Subcutaneous abdominal adipose tissue (tissue), 5 donors: ENCODE results near the gene MAPK11.

ENCODE experiments used
- H3K27ac ChIP-seq: one replicate; pipeline ENCODE4 v1.7.0; 2013; ENCODE audit warnings: low read depth, mild to moderate bottlenecking, inconsistent platforms, low read length, moderate library complexity
- H3K27me3 ChIP-seq, 5 donors: one replicate each; pipeline ENCODE4 v1.7.0; 2013; ENCODE audit warnings: low read length in 5 of 5, inconsistent platforms in 1 of 5; ENCODE audit not compliant: control insufficient read depth in 5 of 5, insufficient read depth in 4 of 5
- H3K36me3 ChIP-seq, 5 donors: one replicate each; pipeline ENCODE4 v1.7.0; 2013; ENCODE audit warnings: low read length in 5 of 5; ENCODE audit not compliant: control insufficient read depth in 5 of 5, insufficient read depth in 5 of 5
- H3K4me1 ChIP-seq, 5 donors: one replicate each; pipeline ENCODE4 v1.7.0; 2013; ENCODE audit warnings: low read length in 5 of 5, mild to moderate bottlenecking in 3 of 5, moderate library complexity in 1 of 5; ENCODE audit not compliant: control insufficient read depth in 5 of 5, insufficient read depth in 5 of 5
- H3K4me3 ChIP-seq, 5 donors: one replicate each; pipeline ENCODE4 v1.7.0; 2013; ENCODE audit warnings: low read length in 5 of 5, low read depth in 1 of 5
- H3K9ac ChIP-seq, 5 donors: one replicate each; pipeline ENCODE4 v1.7.0; 2013; ENCODE audit warnings: low read length in 5 of 5, mild to moderate bottlenecking in 4 of 5, moderate library complexity in 3 of 5
- H3K9me3 ChIP-seq, 5 donors: one replicate each; pipeline ENCODE4 v1.7.0; 2013; ENCODE audit warnings: low read length in 5 of 5; ENCODE audit not compliant: control insufficient read depth in 5 of 5
- donor health status: healthy.
- donor health status: healthy.
- donor health status: healthy.
- donor health status: healthy.
- donor health status: healthy.

The MAPK11 gene

GRCh38 chr22:50229370-50229769 lies 40.8 kb downstream of the MAPK11 start:
- Histone ChIP-seq H3K9ac (no peak overlapping the region), H3K27me3 (no peaks in the 10 kb centered on the region), H3K27ac (no peak overlapping the region), H3K9me3 (no peaks in the 10 kb centered on the region), H3K4me1 (no peaks in the 10 kb centered on the region), H3K4me3 (no peak overlapping the region), H3K36me3 (peaks cover 0 to 74% (median 58%) of the 10 kb centered on the region in 5 donors)

GRCh38 chr22:50228366-50228765 lies 41.8 kb downstream of the MAPK11 start:
- Histone ChIP-seq H3K9ac (no peak overlapping the region), H3K9me3 (no peaks in the 10 kb centered on the region), H3K36me3 (peaks cover 0 to 77% (median 66%) of the 10 kb centered on the region in 5 donors), H3K4me1 (no peaks in the 10 kb centered on the region), H3K4me3 (no peak overlapping the region), H3K27ac (no peak overlapping the region), H3K27me3 (no peaks in the 10 kb centered on the region)

DNA sequence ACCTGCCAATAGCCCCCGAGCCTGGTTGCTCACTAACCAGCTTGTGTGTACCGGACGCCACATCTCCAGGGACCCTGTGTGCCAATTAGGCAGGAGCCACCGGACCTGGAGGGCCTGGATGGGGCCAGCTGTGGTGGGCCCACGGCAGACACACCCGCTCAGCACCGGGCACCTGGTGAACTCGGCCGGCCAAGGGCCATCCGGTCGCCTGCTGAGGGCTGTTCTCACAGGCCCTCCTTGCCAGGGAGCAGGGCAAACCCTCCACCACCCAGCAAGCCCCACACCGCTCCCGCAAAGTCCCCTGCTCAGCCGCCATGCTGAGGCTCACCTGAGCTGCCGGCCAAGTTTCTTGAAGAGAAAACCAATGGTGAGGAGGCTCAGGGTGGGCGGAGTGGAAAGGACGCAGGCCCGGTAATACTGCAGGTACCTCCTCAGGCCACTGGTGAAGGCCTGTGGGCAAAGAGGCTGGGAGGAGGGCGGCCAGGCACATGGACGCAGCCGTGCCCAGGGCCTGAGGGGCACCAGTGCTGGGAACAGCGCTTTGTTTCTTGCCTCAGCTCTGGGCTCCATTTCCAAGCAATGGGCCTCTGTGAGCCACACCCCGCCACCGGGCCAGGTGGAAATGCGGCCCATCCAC lies 42.5 kb downstream of the MAPK11 start:
- Histone ChIP-seq H3K27ac (no peak overlapping the region), H3K27me3 (no peaks in the 10 kb centered on the region), H3K9ac (no peak overlapping the region), H3K4me3 (no peak overlapping the region), H3K36me3 (peaks cover 0 to 77% (median 66%) of the 10 kb centered on the region in 5 donors), H3K9me3 (no peaks in the 10 kb centered on the region), H3K4me1 (no peaks in the 10 kb centered on the region)

DNA sequence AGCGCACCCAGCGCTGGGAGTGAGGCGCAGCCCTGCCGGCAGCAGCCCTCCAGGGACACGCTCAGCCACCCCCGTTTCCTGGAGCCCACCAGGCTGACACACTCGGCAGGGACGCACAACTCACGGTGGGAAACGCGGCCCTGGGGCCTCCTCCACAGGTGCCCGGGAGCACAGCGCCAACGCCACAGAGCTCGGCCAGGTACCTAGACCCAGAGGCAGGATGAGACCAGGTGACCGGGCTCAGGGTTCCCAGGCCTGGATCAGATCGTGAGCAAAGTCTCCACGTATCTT lies 43.4 kb downstream of the MAPK11 start:
- Histone ChIP-seq H3K4me1 (no peaks in the 10 kb centered on the region), H3K4me3 (no peak overlapping the region), H3K9me3 (no peaks in the 10 kb centered on the region), H3K27me3 (no peaks in the 10 kb centered on the region), H3K27ac (no peak overlapping the region), H3K9ac (no peak overlapping the region), H3K36me3 (peaks cover 0 to 77% (median 67%) of the 10 kb centered on the region in 5 donors)

DNA sequence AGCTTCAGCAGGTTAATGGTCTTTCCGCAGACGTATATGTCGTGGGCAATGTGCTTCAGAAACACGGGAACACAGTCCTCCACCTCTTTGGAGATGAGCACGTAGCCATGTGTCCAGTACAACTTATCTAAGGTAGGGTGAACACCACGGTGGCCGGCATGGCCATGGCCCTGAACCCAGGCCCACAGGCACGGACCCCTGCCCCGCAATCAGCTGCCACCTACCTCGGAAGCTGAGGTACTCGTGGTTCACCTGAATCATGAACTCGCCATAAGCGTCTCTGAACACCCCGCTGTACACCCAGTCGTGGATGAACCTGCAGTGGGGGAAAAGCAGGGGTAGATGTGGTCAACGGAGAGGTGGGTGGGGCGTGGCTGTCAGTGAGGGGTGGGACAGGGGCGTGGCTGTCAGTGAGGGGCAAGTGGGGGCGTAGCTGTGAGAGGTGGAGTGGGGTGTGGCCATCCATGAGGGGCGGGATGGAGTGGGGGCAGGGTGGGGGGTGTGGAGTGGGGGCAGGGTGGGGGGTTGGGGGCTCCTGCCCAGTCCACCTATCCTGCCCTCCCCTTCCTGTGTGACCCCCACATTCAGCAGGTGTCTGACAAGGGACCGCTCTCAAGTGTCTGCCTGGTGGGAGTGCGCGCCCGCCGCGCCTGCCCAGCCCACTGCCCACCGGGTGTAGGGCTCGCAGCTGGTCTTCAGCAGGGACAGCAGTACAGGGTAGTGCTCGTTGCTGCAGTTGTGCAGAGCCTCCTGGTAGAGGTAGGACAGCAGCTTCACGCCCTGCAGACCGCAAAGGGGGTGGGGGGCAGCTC lies 43.9 kb downstream of the MAPK11 start:
- no peak overlapping the region for H3K27ac ChIP-seq
- H3K9me3 ChIP-seq = no peaks in the 10 kb centered on the region
- H3K9ac ChIP-seq = no peak overlapping the region
- no peak overlapping the region for H3K4me3 ChIP-seq
- no peaks in the 10 kb centered on the region for H3K27me3 ChIP-seq
- no peaks in the 10 kb centered on the region for H3K4me1 ChIP-seq
- peaks cover 0 to 83% (median 73%) of the 10 kb centered on the region in 5 donors for H3K36me3 ChIP-seq

- Histone ChIP-seq H3K9ac (no peak overlapping the region), H3K27ac (no peak overlapping the region), H3K4me3 (no peak overlapping the region), H3K4me1 (no peaks in the 10 kb centered on the region), H3K27me3 (no peaks in the 10 kb centered on the region), H3K9me3 (no peaks in the 10 kb centered on the region), H3K36me3 (peaks cover 0 to 92% (median 82%) of the 10 kb centered on the region in 5 donors)
Measured at GRCh38 chr22:50225200-50225969, 44.8 kb downstream of the MAPK11 start.

DNA sequence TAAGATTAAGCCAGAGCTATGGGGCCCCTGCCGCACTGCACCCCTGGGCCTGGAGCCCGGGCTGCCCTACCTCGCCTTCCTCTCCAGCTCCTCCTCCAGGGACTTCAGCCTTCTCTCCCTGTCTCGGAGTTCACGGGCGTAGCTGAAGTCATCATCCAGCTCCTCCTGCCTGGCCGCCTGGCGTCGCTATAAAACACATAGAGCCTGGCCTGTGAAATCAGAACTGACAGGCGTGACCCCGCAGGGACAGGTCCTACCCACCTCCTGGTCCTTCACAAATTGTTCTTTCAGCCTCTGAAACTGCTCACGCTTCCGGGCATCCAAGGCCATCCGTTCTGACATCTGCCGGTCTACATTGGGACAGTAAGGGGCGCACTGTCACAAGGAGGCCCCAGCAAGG lies 46.1 kb downstream of the MAPK11 start:
- Histone ChIP-seq H3K9ac (no peak overlapping the region), H3K27me3 (no peaks in the 10 kb centered on the region), H3K27ac (no peak overlapping the region), H3K36me3 (peaks cover 0 to 93% (median 81%) of the 10 kb centered on the region in 5 donors), H3K4me3 (no peak overlapping the region), H3K9me3 (no peaks in the 10 kb centered on the region), H3K4me1 (peaks cover 0 to 5% (median 3%) of the 10 kb centered on the region in 5 donors)

GRCh38 chr22:50222508-50222907 lies 47.7 kb downstream of the MAPK11 start:
- H3K9me3 ChIP-seq = no peaks in the 10 kb centered on the region
- H3K4me3 ChIP-seq = no peak overlapping the region
- no peaks in the 10 kb centered on the region for H3K27me3 ChIP-seq
- no peak overlapping the region for H3K27ac ChIP-seq
- peaks cover 0 to 94% (median 87%) of the 10 kb centered on the region in 5 donors for H3K36me3 ChIP-seq
- no peak overlapping the region for H3K9ac ChIP-seq
- peaks cover 0 to 5% (median 3%) of the 10 kb centered on the region in 5 donors for H3K4me1 ChIP-seq

- H3K4me1 ChIP-seq = peaks cover 0 to 5% (median 3%) of the 10 kb centered on the region in 5 donors
- no peak overlapping the region for H3K9ac ChIP-seq
- no peak overlapping the region for H3K4me3 ChIP-seq
- H3K36me3 ChIP-seq = peaks cover 0 to 94% (median 87%) of the 10 kb centered on the region in 5 donors
- H3K27ac ChIP-seq = no peak overlapping the region
- H3K27me3 ChIP-seq = no peaks in the 10 kb centered on the region
- no peaks in the 10 kb centered on the region for H3K9me3 ChIP-seq
Measured at GRCh38 chr22:50221410-50222300, 48.5 kb downstream of the MAPK11 start.
